ENCODE data around the gene MIR17HG. TPM values are rescaled to one million over a fixed set of nuclear protein-coding genes. Genes with fewer than 3 reads are reported as not detected.

The MIR17HG gene
- total RNA-seq, 1 donor from 2014 or later, result 3.3 TPM

DNA sequence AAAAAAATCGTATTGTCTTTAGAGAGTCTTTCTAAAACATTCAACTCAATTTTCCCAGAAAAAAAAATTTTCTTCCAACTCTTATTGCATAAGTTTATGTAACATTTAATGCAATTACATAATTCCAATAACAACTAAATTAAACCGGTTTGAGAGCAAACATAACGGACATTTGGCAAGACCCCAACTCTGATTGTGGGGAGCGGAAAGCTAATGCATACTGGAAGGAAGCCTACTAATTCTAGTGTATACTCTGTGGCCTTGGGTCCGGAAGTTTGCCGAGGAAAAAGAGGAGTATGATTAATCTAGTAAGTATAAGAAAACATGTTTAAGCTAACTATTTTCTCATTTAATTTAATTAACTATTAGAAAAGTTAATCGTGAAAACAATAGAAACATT, 21.3 kb upstream of the MIR17HG start:
- Histone ChIP-seq H3K36me3 (no peaks in the 10 kb centered on the region), H3K4me1 (no peaks in the 10 kb centered on the region), H3K27ac (no peak overlapping the region), H3K9me3 (no peaks in the 10 kb centered on the region), H3K4me3 (no peak overlapping the region), H3K27me3 (no peaks in the 10 kb centered on the region)
- no peak for ATAC-seq
- intact Hi-C loops (cut with DNase I), result no loop called here
- TF ChIP-seq, protein P1, sequence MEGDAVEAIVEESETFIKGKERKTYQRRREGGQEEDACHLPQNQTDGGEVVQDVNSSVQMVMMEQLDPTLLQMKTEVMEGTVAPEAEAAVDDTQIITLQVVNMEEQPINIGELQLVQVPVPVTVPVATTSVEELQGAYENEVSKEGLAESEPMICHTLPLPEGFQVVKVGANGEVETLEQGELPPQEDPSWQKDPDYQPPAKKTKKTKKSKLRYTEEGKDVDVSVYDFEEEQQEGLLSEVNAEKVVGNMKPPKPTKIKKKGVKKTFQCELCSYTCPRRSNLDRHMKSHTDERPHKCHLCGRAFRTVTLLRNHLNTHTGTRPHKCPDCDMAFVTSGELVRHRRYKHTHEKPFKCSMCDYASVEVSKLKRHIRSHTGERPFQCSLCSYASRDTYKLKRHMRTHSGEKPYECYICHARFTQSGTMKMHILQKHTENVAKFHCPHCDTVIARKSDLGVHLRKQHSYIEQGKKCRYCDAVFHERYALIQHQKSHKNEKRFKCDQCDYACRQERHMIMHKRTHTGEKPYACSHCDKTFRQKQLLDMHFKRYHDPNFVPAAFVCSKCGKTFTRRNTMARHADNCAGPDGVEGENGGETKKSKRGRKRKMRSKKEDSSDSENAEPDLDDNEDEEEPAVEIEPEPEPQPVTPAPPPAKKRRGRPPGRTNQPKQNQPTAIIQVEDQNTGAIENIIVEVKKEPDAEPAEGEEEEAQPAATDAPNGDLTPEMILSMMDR (IDR thresholded peaks at IDR 0.05), result no peak
- no peak for DNase-seq

GRCh38 chr13:91328726-91329125, 18.8 kb upstream of the MIR17HG start:
- ATAC-seq, result no peak
- H3K4me3 ChIP-seq, result no peak overlapping the region
- H3K4me1 ChIP-seq, result no peaks in the 10 kb centered on the region
- no peak for DNase-seq
- H3K27ac ChIP-seq, result no peak overlapping the region
- no peaks in the 10 kb centered on the region for H3K27me3 ChIP-seq
- H3K9me3 ChIP-seq, result no peaks in the 10 kb centered on the region
- no peaks in the 10 kb centered on the region for H3K36me3 ChIP-seq
- intact Hi-C loops (cut with DNase I), result no loop called here
- TF ChIP-seq, protein P1 (IDR thresholded peaks at IDR 0.05), result no peak

- DNase-seq, result no peak
- TF ChIP-seq, protein P1 (IDR thresholded peaks at IDR 0.05), result no peak
- H3K4me1 ChIP-seq, result no peaks in the 10 kb centered on the region
- intact Hi-C loops (cut with DNase I), result no loop called here
- H3K27ac ChIP-seq, result no peak overlapping the region
- no peak overlapping the region for H3K4me3 ChIP-seq
- no peaks in the 10 kb centered on the region for H3K27me3 ChIP-seq
- no peaks in the 10 kb centered on the region for H3K36me3 ChIP-seq
- no peaks in the 10 kb centered on the region for H3K9me3 ChIP-seq
- ATAC-seq, result no peak
These were observed 17.8 kb upstream of the MIR17HG start for GRCh38 chr13:91329733-91330132.

- ATAC-seq, result no peak
- intact Hi-C loops (cut with DNase I), result no loop called here
- Histone ChIP-seq H3K4me1 (no peaks in the 10 kb centered on the region), H3K36me3 (no peaks in the 10 kb centered on the region), H3K27me3 (no peaks in the 10 kb centered on the region), H3K9me3 (no peaks in the 10 kb centered on the region), H3K27ac (no peak overlapping the region), H3K4me3 (no peak overlapping the region)
- TF ChIP-seq, protein P1 (IDR thresholded peaks at IDR 0.05), result no peak
- no peak for DNase-seq
These were observed 16.2 kb upstream of the MIR17HG start for GRCh38 chr13:91331047-91331915.

- TF ChIP-seq, protein P1 (IDR thresholded peaks at IDR 0.05), result no peak
- Histone ChIP-seq H3K9me3 (no peaks in the 10 kb centered on the region), H3K4me3 (no peak overlapping the region), H3K4me1 (peaks cover 20% of the 10 kb centered on the region), H3K36me3 (peaks cover 8% of the 10 kb centered on the region), H3K27ac (no peak overlapping the region), H3K27me3 (peaks cover 5% of the 10 kb centered on the region)
- ATAC-seq (no peak), DNase-seq (no peak)
- intact Hi-C loops (cut with DNase I), result no loop called here
These were observed 1.4 kb upstream of the MIR17HG start for GRCh38 chr13:91346062-91346461.

All from upper lobe of right lung (tissue), 1 donor.